IMR-90 (cell line): ENCODE measurements around the gene PHF3.

Experiments
- BHLHE40 ChIP-seq: fragments of 150-350 bp; IDR thresholded peaks from 2 replicates; pipeline ENCODE4 v1.6.1; 2016; ENCODE audit warnings: mild to moderate bottlenecking, low read depth, low read length
- CEBPB ChIP-seq: IDR thresholded peaks from 2 replicates; pipeline ENCODE4 v1.6.1; 2012; ENCODE audit warnings: low read depth, low read length, improper control_type of control experiment
- CTCF ChIP-seq: conservative IDR thresholded peaks from 2 replicates; pipeline ENCODE4 v1.5.1; 2012; ENCODE audit warnings: mild to moderate bottlenecking, low read depth, low read length, improper control_type of control experiment
- MAFK ChIP-seq: IDR thresholded peaks from 2 replicates; pipeline ENCODE4 v1.6.1; 2012; ENCODE audit warnings: low read depth, low read length, improper control_type of control experiment
- POLR2A ChIP-seq: IDR thresholded peaks from 2 replicates; pipeline ENCODE4 v1.6.1; 2012; ENCODE audit warnings: mild to moderate bottlenecking, low read depth, low read length
- RAD21 ChIP-seq: IDR thresholded peaks from 2 replicates; pipeline ENCODE4 v1.6.1; 2012; ENCODE audit warnings: low read length, improper control_type of control experiment
- RCOR1 ChIP-seq: IDR thresholded peaks from 2 replicates; pipeline ENCODE4 v1.6.1; 2012; ENCODE audit warnings: mild to moderate bottlenecking, low read length, improper control_type of control experiment; ENCODE audit not compliant: insufficient replicate concordance
- RFX5 ChIP-seq: IDR thresholded peaks from 2 replicates; pipeline ENCODE4 v1.8.0; 2012; ENCODE audit warnings: low read depth, mild to moderate bottlenecking, low read length, moderate library complexity
- SMC3 ChIP-seq: fragments of 150-350 bp; IDR thresholded peaks from 2 replicates; pipeline ENCODE4 v1.6.1; 2016; ENCODE audit warnings: low read depth, mild to moderate bottlenecking, antibody characterized with exemption, low read length, moderate library complexity

GRCh38 chr6:63643862-63644261, 8.3 kb downstream of the PHF3 start:
- no peak for TF ChIP-seq CTCF
- TF ChIP-seq BHLHE40: no peak
- no peak for TF ChIP-seq POLR2A
- no peak for TF ChIP-seq MAFK
- no peak for TF ChIP-seq SMC3
- TF ChIP-seq RCOR1: no peak
- TF ChIP-seq CEBPB: no peak
- TF ChIP-seq RAD21: no peak
- no peak for TF ChIP-seq RFX5
